ENCODE measurements around the gene TLE4.

The TLE4 gene

GRCh38 chr9:79572032-79572607 lies 355 bp downstream of the TLE4 start:
- DNase-seq (ENCODE audit: low read depth, low spot score): no peak

GRCh38 chr9:79572608-79573411 lies 1.0 kb downstream of the TLE4 start:
- DNase-seq (ENCODE audit: low read depth, low spot score): no peak

GRCh38 chr9:79573412-79573923 lies 1.7 kb downstream of the TLE4 start:
- no peak for DNase-seq (ENCODE audit: low read depth, low spot score)

GRCh38 chr9:79574136-79574535 lies 2.4 kb downstream of the TLE4 start:
- DNase-seq (ENCODE audit: low read depth, low spot score): no peak

GRCh38 chr9:79574781-79575180 lies 3.0 kb downstream of the TLE4 start:
- no peak for DNase-seq (ENCODE audit: low read depth, low spot score)

GRCh38 chr9:79575547-79575946 lies 3.8 kb downstream of the TLE4 start:
- no peak for DNase-seq (ENCODE audit: low read depth, low spot score)

- no peak for DNase-seq (ENCODE audit: low read depth, low spot score)
Observed at GRCh38 chr9:79577969-79578723, 6.4 kb downstream of the TLE4 start.

GRCh38 chr9:79578891-79579290 lies 7.1 kb downstream of the TLE4 start:
- no peak for DNase-seq (ENCODE audit: low read depth, low spot score)

GRCh38 chr9:79579624-79580023 lies 7.9 kb downstream of the TLE4 start:
- DNase-seq (ENCODE audit: low read depth, low spot score): no peak

GRCh38 chr9:79580055-79580454 lies 8.3 kb downstream of the TLE4 start:
- DNase-seq (ENCODE audit: low read depth, low spot score): no peak

- DNase-seq (ENCODE audit: low read depth, low spot score): no peak
Observed at GRCh38 chr9:79581388-79581787, 9.6 kb downstream of the TLE4 start.

GRCh38 chr9:79581794-79582193 lies 10.0 kb downstream of the TLE4 start:
- DNase-seq (ENCODE audit: low read depth, low spot score): no peak

GRCh38 chr9:79583952-79584654 lies 12.3 kb downstream of the TLE4 start:
- DNase-seq (ENCODE audit: low read depth, low spot score): no peak

- no peak for DNase-seq (ENCODE audit: low read depth, low spot score)
Observed at GRCh38 chr9:79584655-79584982, 12.9 kb downstream of the TLE4 start.

- DNase-seq (ENCODE audit: low read depth, low spot score): no peak
Observed at GRCh38 chr9:79588488-79589223, 16.9 kb downstream of the TLE4 start.

- DNase-seq (ENCODE audit: low read depth, low spot score): no peak
Observed at GRCh38 chr9:79591458-79591857, 19.7 kb downstream of the TLE4 start.

- DNase-seq (ENCODE audit: low read depth, low spot score): no peak
Observed at GRCh38 chr9:79592726-79593493, 21.1 kb downstream of the TLE4 start.

- no peak for DNase-seq (ENCODE audit: low read depth, low spot score)
Observed at GRCh38 chr9:79598562-79599345, 27.0 kb downstream of the TLE4 start.

GRCh38 chr9:79600466-79600865 lies 28.7 kb downstream of the TLE4 start:
- DNase-seq (ENCODE audit: low read depth, low spot score): no peak
